Placental epithelial cell (primary cell): ENCODE results near the gene MSS51. TPM values are rescaled to one million over a fixed set of nuclear protein-coding genes. Genes with fewer than 3 reads are reported as not detected.

Source experiments
- total RNA-seq: library from RNA; depleted of rRNA; stranded (reverse); fragments of >200 nt; gene quantifications from 2 replicates; pipeline ENCODE4 v1.2.3, GENCODE V29; 2012

Gene MSS51
- 1.1 and 1.6 TPM in 2 replicates for total RNA-seq

GRCh38 chr10:73433538-73433867 is at the start of gene MSS51:
TSS of gene MSS51 (minus strand) at chr10:73433561. CDS start at chr10:73428284, 5,277 bp downstream.

GRCh38 chr10:73413528-73414229 is 19.7 kb downstream of the MSS51 start, which contains the start of gene ANXA7:
TSS of gene ANXA7 (minus strand) at chr10:73414058. CDS start at chr10:73400856, 13,202 bp downstream.

Other genes starting within 250 kb of the MSS51 start
- gene DNAJC9, start 186.3 kb downstream of the MSS51 start, total RNA-seq, result 22.7 and 23.6 TPM in 2 replicates
- gene MRPS16, start 180.9 kb downstream of the MSS51 start, total RNA-seq, result 43.6 and 79.4 TPM in 2 replicates
- 0.76 and 5.9 TPM in 2 replicates for gene CFAP70, start 74.7 kb downstream of the MSS51 start, total RNA-seq
- gene ANXA7, start 19.5 kb downstream of the MSS51 start, total RNA-seq, result 41.2 and 80.4 TPM in 2 replicates
- 20.3 and 22.8 TPM in 2 replicates for gene PPP3CB, start 62.5 kb upstream of the MSS51 start, total RNA-seq
- gene USP54, start 157.8 kb upstream of the MSS51 start, total RNA-seq, result 7.9 and 8.5 TPM in 2 replicates
- gene MYOZ1, start 207.9 kb upstream of the MSS51 start, total RNA-seq, result 0.43 and 0.79 TPM in 2 replicates
- under 0.01 TPM in 1 of 2 replicates, not detected in the other for gene SYNPO2L, start 222.5 kb upstream of the MSS51 start, total RNA-seq